Nephron progenitor cell (in vitro differentiated cells): ENCODE data around the gene SEC14L3.

Experiments used
- DNase-seq: peaks from one replicate; pipeline ENCODE4 v3.0.0; 2021
- H3K27ac Mint-ChIP-seq: 2 replicates; pipeline ENCODE4 v1.8.0; 2021; ENCODE audit warnings: mild to moderate bottlenecking, moderate library complexity, mixed read lengths
- H3K27me3 Mint-ChIP-seq: 2 replicates; pipeline ENCODE4 v1.8.0; 2021; ENCODE audit warnings: mild to moderate bottlenecking, low read depth, mixed read lengths; ENCODE audit not compliant: poor library complexity
- H3K36me3 Mint-ChIP-seq: 2 replicates; pipeline ENCODE4 v1.8.0; 2021; ENCODE audit warnings: low read depth, mixed read lengths
- H3K4me1 Mint-ChIP-seq: 2 replicates; pipeline ENCODE4 v1.8.0; 2021; ENCODE audit warnings: mixed read lengths
- H3K4me3 Mint-ChIP-seq: 2 replicates; pipeline ENCODE4 v1.8.0; 2021; ENCODE audit warnings: mild to moderate bottlenecking, moderate library complexity, mixed read lengths
- H3K9me3 Mint-ChIP-seq: 2 replicates; pipeline ENCODE4 v1.8.0; 2021; ENCODE audit warnings: mild to moderate bottlenecking, moderate library complexity, mixed read lengths
- CTCF ChIP-seq: fragments of 200-600 bp; sonication (generic); IDR thresholded peaks from 2 replicates; pipeline ENCODE4 v1.5.0; 2021; ENCODE audit warnings: antibody characterized with exemption

The SEC14L3 gene

GRCh38 chr22:30416403-30416802 is 55.4 kb downstream of the SEC14L3 start:
- DNase-seq, result no peak
- Mint-ChIP-seq H3K4me1 (peaks cover 26% of the 10 kb centered on the region), H3K9me3 (no peaks in the 10 kb centered on the region), H3K27ac (no peak overlapping the region), H3K4me3 (no peak overlapping the region), H3K27me3 (peaks cover 7% of the 10 kb centered on the region), H3K36me3 (peaks cover 38% of the 10 kb centered on the region)
- TF ChIP-seq CTCF, result no peak

GRCh38 chr22:30414525-30415047 is 57.2 kb downstream of the SEC14L3 start:
- H3K9me3 Mint-ChIP-seq, result no peaks in the 10 kb centered on the region
- peaks cover 29% of the 10 kb centered on the region for H3K36me3 Mint-ChIP-seq
- H3K27me3 Mint-ChIP-seq, result peaks cover 3% of the 10 kb centered on the region
- peaks cover 13% of the 10 kb centered on the region for H3K4me1 Mint-ChIP-seq
- H3K4me3 Mint-ChIP-seq, result no peak overlapping the region
- DNase-seq, result no peak
- no peak for TF ChIP-seq CTCF
- peak overlapping the region; percentile 49 for H3K27ac Mint-ChIP-seq

- Mint-ChIP-seq H3K4me3 (no peak overlapping the region), H3K4me1 (peaks cover 19% of the 10 kb centered on the region), H3K27ac (peak overlapping the region; percentile 39), H3K36me3 (peaks cover 24% of the 10 kb centered on the region), H3K27me3 (peaks cover 3% of the 10 kb centered on the region), H3K9me3 (no peaks in the 10 kb centered on the region)
- TF ChIP-seq CTCF, result no peak
- DNase-seq, result no peak
These were observed 57.9 kb downstream of the SEC14L3 start for GRCh38 chr22:30413745-30414524.

GRCh38 chr22:30413001-30413400 is 58.8 kb downstream of the SEC14L3 start:
- DNase-seq, result no peak
- Mint-ChIP-seq H3K4me1 (peaks cover 27% of the 10 kb centered on the region), H3K36me3 (peaks cover 24% of the 10 kb centered on the region), H3K27me3 (peaks cover 3% of the 10 kb centered on the region), H3K9me3 (no peaks in the 10 kb centered on the region), H3K27ac (peak overlapping the region; percentile 88), H3K4me3 (no peak overlapping the region)
- TF ChIP-seq CTCF, result no peak

GRCh38 chr22:30411780-30412179 is 60.0 kb downstream of the SEC14L3 start:
- H3K27me3 Mint-ChIP-seq, result peaks cover 1% of the 10 kb centered on the region
- TF ChIP-seq CTCF, result no peak
- DNase-seq, result no peak
- peaks cover 27% of the 10 kb centered on the region for H3K4me1 Mint-ChIP-seq
- H3K9me3 Mint-ChIP-seq, result no peaks in the 10 kb centered on the region
- H3K4me3 Mint-ChIP-seq, result no peak overlapping the region
- H3K27ac Mint-ChIP-seq, result peak overlapping the region; percentile 12
- H3K36me3 Mint-ChIP-seq, result peaks cover 28% of the 10 kb centered on the region
